Lower leg skin (tissue), 3 donors: Measurements from ENCODE around the gene CYSTM1.

ENCODE experiments used
- POLR2A ChIP-seq, 2 donors: fragments of 450-650 bp; IDR thresholded peaks; one replicate each; pipeline ENCODE4 v1.6.1; 2016 to 2017; ENCODE audit warnings: antibody characterized with exemption in 2 of 2, mild to moderate bottlenecking in 1 of 2, moderate library complexity in 1 of 2
- TF ChIP-seq, protein P1 (sequence below), 3 donors: fragments of 450-650 bp; IDR thresholded peaks; one replicate each; pipeline ENCODE4 v1.5.1; 2016; ENCODE audit warnings: antibody characterized with exemption in 3 of 3, mild to moderate bottlenecking in 3 of 3, moderate library complexity in 2 of 3

DNA sequence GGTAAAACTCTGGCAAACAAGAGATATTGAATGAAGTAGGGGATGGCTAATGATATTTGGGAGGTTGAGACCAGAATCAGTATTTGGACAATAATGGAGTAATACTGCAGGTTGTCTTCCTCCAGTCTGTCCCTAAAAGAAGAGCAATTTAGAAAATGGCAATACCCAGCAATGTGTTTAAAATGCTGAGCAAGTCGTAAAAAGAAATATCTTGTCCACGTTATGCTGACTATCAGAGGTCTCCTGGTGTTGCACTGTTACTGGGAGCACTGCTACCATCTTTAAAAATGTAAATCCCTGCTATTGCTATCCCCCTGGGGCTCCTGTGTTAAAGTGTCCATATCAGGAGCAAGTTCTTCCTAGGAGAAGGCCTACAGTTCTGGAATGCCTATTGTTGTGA is 10.4 kb downstream of the CYSTM1 start:
- TF ChIP-seq, protein P1, sequence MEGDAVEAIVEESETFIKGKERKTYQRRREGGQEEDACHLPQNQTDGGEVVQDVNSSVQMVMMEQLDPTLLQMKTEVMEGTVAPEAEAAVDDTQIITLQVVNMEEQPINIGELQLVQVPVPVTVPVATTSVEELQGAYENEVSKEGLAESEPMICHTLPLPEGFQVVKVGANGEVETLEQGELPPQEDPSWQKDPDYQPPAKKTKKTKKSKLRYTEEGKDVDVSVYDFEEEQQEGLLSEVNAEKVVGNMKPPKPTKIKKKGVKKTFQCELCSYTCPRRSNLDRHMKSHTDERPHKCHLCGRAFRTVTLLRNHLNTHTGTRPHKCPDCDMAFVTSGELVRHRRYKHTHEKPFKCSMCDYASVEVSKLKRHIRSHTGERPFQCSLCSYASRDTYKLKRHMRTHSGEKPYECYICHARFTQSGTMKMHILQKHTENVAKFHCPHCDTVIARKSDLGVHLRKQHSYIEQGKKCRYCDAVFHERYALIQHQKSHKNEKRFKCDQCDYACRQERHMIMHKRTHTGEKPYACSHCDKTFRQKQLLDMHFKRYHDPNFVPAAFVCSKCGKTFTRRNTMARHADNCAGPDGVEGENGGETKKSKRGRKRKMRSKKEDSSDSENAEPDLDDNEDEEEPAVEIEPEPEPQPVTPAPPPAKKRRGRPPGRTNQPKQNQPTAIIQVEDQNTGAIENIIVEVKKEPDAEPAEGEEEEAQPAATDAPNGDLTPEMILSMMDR (IDR thresholded peaks at IDR 0.05) = no peak
- no peak for TF ChIP-seq POLR2A (IDR thresholded peaks at IDR 0.05)
